Panc1 (cell line): ENCODE data around the gene FOXN1. TPM values are rescaled to one million over a fixed set of nuclear protein-coding genes. Genes with fewer than 3 reads are reported as not detected.

ENCODE experiments used
- ATAC-seq: fragments of 200-7000 bp; cut with Tn5 transposase; 2 replicates; pipeline ENCODE4 v1.9.1; 2020; ENCODE audit warnings: mild to moderate bottlenecking, moderate library complexity
- BruUV-seq: library from RNA; stranded (reverse); fragments of 400-500 nt; replicated peaks from 2 replicates; lab custom pipeline; 2021; lab: Mats Ljungman, UMichigan
- CTCF ChIA-PET: fragments of 300-600 bp; sonication (Branson Sonifier 250); formaldehyde crosslinking; loops from one replicate; lab custom pipeline; 2022; ENCODE audit warnings: antibody characterized with exemption; lab: Charles Lee
- POLR2A ChIA-PET: fragments of 300-600 bp; sonication (Branson Sonifier 250); formaldehyde crosslinking; loops from one replicate; lab custom pipeline; 2022; ENCODE audit warnings: antibody characterized with exemption; lab: Charles Lee
- DNase-seq: peaks from one replicate; pipeline ENCODE4 v3.0.0-alpha.2; 2010; ENCODE audit warnings: low read depth, low spot score
- H3K27ac ChIP-seq: 2 replicates; pipeline ENCODE4 v1.5.1; 2011; ENCODE audit warnings: mild to moderate bottlenecking, low read length, inconsistent platforms
- H3K27me3 ChIP-seq: fragments of 200-500 bp; sonication (Bioruptor generic); 2 replicates; pipeline ENCODE4 v1.6.0; 2014; ENCODE audit warnings: low read length, inconsistent platforms; ENCODE audit not compliant: control insufficient read depth, insufficient read depth
- H3K36me3 ChIP-seq: fragments of 200-500 bp; sonication (Bioruptor generic); 2 replicates; pipeline ENCODE4 v1.5.1; 2014; ENCODE audit warnings: inconsistent platforms, mild to moderate bottlenecking, low read length, moderate library complexity; ENCODE audit not compliant: control insufficient read depth, insufficient read depth
- H3K4me1 ChIP-seq: 2 replicates; pipeline ENCODE4 v1.5.1; 2011; ENCODE audit warnings: inconsistent platforms, mild to moderate bottlenecking, low read length, moderate library complexity; ENCODE audit not compliant: control insufficient read depth, insufficient read depth
- H3K4me3 ChIP-seq, 2 experiments: 2 replicates each; pipeline ENCODE4 v1.5.1; 2011 to 2012; ENCODE audit warnings: low read depth in 2 of 2, low read length in 2 of 2, mild to moderate bottlenecking in 2 of 2, inconsistent platforms in 1 of 2, moderate library complexity in 1 of 2
- H3K9me3 ChIP-seq: fragments of 200-500 bp; sonication (Bioruptor generic); 2 replicates; pipeline ENCODE4 v1.5.1; 2014; ENCODE audit warnings: low read depth, mild to moderate bottlenecking, inconsistent platforms, low read length, moderate library complexity; ENCODE audit not compliant: control insufficient read depth, insufficient read depth
- CTCF ChIP-seq: fragments of 450-650 bp; IDR thresholded peaks from 2 replicates; pipeline ENCODE4 v1.5.1; 2017; ENCODE audit warnings: mild to moderate bottlenecking
- POLR2AphosphoS5 ChIP-seq: IDR thresholded peaks from 2 replicates; pipeline ENCODE4 v1.6.1; 2012; ENCODE audit warnings: mild to moderate bottlenecking, low read depth, low read length, moderate library complexity
- REST ChIP-seq, 2 experiments: IDR thresholded peaks; 2 replicates each; pipeline ENCODE4 v1.6.1; 2011 to 2012; ENCODE audit warnings: low read depth in 2 of 2, control low read depth in 1 of 2, low read length in 1 of 2, mild to moderate bottlenecking in 1 of 2, moderate library complexity in 1 of 2; ENCODE audit not compliant: insufficient read depth in 1 of 2
- SIN3A ChIP-seq: IDR thresholded peaks from 2 replicates; pipeline ENCODE4 v1.6.1; 2012; ENCODE audit warnings: low read depth, mild to moderate bottlenecking, low read length, moderate library complexity, borderline replicate concordance; ENCODE audit not compliant: insufficient read depth
- TCF7L2 ChIP-seq: IDR thresholded peaks from 2 replicates; pipeline ENCODE4 v1.6.1; 2011; ENCODE audit warnings: mild to moderate bottlenecking, low read depth, low read length, inconsistent platforms
- in situ Hi-C: cut with HindIII; loops from 2 replicates; pipeline ENCODE4 v1.10.0; 2016; ENCODE audit warnings: low sequenced_read_pairs, low pct_unique_long_range_greater_than_20kb
- intact Hi-C: fragments of 100-400 bp; cut with micrococcal nuclease; formaldehyde crosslinking; loops from one replicate; pipeline ENCODE4 v1.10.0; 2022; ENCODE audit not compliant: unreplicated experiment
- total RNA-seq: library from RNA; stranded (reverse); gene quantifications from one replicate; pipeline ENCODE4 v1.2.1, GENCODE V29; 2021; ENCODE audit not compliant: unreplicated experiment

FOXN1 gene
- total RNA-seq, 1 experiment from 2014 or later: not detected

- ChIA-PET POLR2A (no interaction called here), CTCF (interaction anchor here (0.5 kb wide), 1 partner anchor 418 kb away, joined by 4 read pairs; no protein-coding TSS in a partner anchor)
- Histone ChIP-seq H3K4me1 (peaks cover 9% of the 10 kb centered on the region; the same call in 1 of the 2 replicates), H3K27ac (no peak overlapping the region), H3K27me3 (no peaks in the 10 kb centered on the region), H3K4me3 (no peak overlapping the region), H3K9me3 (no peaks in the 10 kb centered on the region), H3K36me3 (no peaks in the 10 kb centered on the region)
- no peak for ATAC-seq
- intact Hi-C loops: no loop called here
- DNase-seq: no peak
- in situ Hi-C loops: no loop called here
- no TSS peak for BruUV-seq
- TF ChIP-seq POLR2AphosphoS5 (no peak), TCF7L2 (no peak)
These were observed 43.3 kb downstream of the FOXN1 start for GRCh38 chr17:28549236-28550132.

- Histone ChIP-seq H3K4me1 (peaks cover 9% of the 10 kb centered on the region; the same call in 1 of the 2 replicates), H3K9me3 (no peaks in the 10 kb centered on the region), H3K36me3 (no peaks in the 10 kb centered on the region), H3K4me3 (no peak overlapping the region), H3K27me3 (no peaks in the 10 kb centered on the region), H3K27ac (no peak overlapping the region)
- TF ChIP-seq SIN3A (no peak), POLR2AphosphoS5 (no peak), TCF7L2 (no peak), CTCF (no peak), REST (IDR thresholded peaks at IDR 0.05; ENCODE audit: insufficient read depth in 1 of 2, low read depth in 2 of 2, low read length in 1 of 2) (no peak)
- no peak for ATAC-seq
- CTCF ChIA-PET: interaction anchor here (0.6 to 0.7 kb wide), 2 partner anchors 19 to 197 kb away, joined by 3 read pairs; no protein-coding TSS in a partner anchor
- in situ Hi-C loops (no loop called here), intact Hi-C loops (no loop called here)
- no peak for DNase-seq
- POLR2A ChIA-PET: no interaction called here
- BruUV-seq: TSS peak; percentile 40
These were observed 44.7 kb downstream of the FOXN1 start for GRCh38 chr17:28550858-28551257.
